HFFc6 (cell line): ENCODE measurements around the gene GABRB1. TPM values are rescaled to one million over a fixed set of nuclear protein-coding genes. Genes with fewer than 3 reads are reported as not detected.

ENCODE experiments used
- DNase-seq: peaks from one replicate; pipeline ENCODE4 v3.0.0-alpha.2; 2018
- H3K27ac Mint-ChIP-seq: 2 replicates; pipeline ENCODE4 v1.8.0; 2020; ENCODE audit warnings: mild to moderate bottlenecking, mixed read lengths
- H3K27me3 Mint-ChIP-seq: 2 replicates; pipeline ENCODE4 v1.8.0; 2021; ENCODE audit warnings: mild to moderate bottlenecking, moderate library complexity, mixed read lengths; ENCODE audit not compliant: insufficient read depth
- H3K36me3 Mint-ChIP-seq: 2 replicates; pipeline ENCODE4 v1.8.0; 2021; ENCODE audit warnings: low read depth, mixed read lengths
- H3K4me1 Mint-ChIP-seq: 2 replicates; pipeline ENCODE4 v1.8.0; 2020; ENCODE audit warnings: low read depth, mixed read lengths
- H3K4me3 Mint-ChIP-seq: 2 replicates; pipeline ENCODE4 v1.8.0; 2020; ENCODE audit warnings: mild to moderate bottlenecking, moderate library complexity, mixed read lengths
- H3K9me3 Mint-ChIP-seq: 2 replicates; pipeline ENCODE4 v1.8.0; 2020; ENCODE audit warnings: mild to moderate bottlenecking, mixed read lengths
- CTCF ChIP-seq: fragments of 200-600 bp; sonication (generic); IDR thresholded peaks from 2 replicates; pipeline ENCODE4 v1.5.0; 2021; ENCODE audit warnings: antibody characterized with exemption, mild to moderate bottlenecking
- total RNA-seq, 6 experiments: library from RNA; stranded (reverse); fragmentation: NEBNext Ultra II Directional; extraction: Animal tissue kit (Norgen Biotek cat#: 25700); gene quantifications; 2 replicates in 1 of 6; 3 replicates in 5 of 6; pipeline ENCODE4 v1.2.3, GENCODE V29; 2021

GABRB1 gene
- total RNA-seq, 6 experiments from 2014 or later: not detected

- Mint-ChIP-seq H3K4me1 (peaks cover 33% of the 10 kb centered on the region), H3K27ac (no peak overlapping the region), H3K27me3 (no peaks in the 10 kb centered on the region; the same call in 1 of the 2 replicates), H3K4me3 (no peak overlapping the region), H3K9me3 (no peaks in the 10 kb centered on the region), H3K36me3 (no peaks in the 10 kb centered on the region)
- TF ChIP-seq CTCF: no peak
- no peak for DNase-seq
These were observed 444.0 kb downstream of the GABRB1 start for GRCh38 chr4:47475411-47475810.

Other genes with a start within 250 kb of the GABRB1 start
- gene COX7B2, start 122.3 kb upstream of the GABRB1 start, total RNA-seq: not detected
- gene GABRA4, start 38.0 kb upstream of the GABRB1 start, total RNA-seq: not detected